ENCODE measurements around the gene IL19.

IL19 gene

GRCh38 chr1:206864939-206865671 lies 94.5 kb downstream of the IL19 start, which contains the start of gene IL20:
Gene IL20, plus strand, starts transcription at chr1:206865623. Its CDS starts 230 bp downstream, at chr1:206865853.
- no peak within 1 kb of the TSS for H3K4me3 ChIP-seq (ENCODE audit: low read depth, low read length)
- DNase-seq (ENCODE audit: low read depth), result peak; percentile 76
- TF ChIP-seq MYC (IDR thresholded peaks at IDR 0.05; ENCODE audit: low read depth, low read length) (peak; percentile 35; the same call in 1 of the 2 replicates), POLR2A (IDR thresholded peaks at IDR 0.05; ENCODE audit: extremely low read depth, insufficient read length) (no peak)
- TF ChIP-seq, protein P1, sequence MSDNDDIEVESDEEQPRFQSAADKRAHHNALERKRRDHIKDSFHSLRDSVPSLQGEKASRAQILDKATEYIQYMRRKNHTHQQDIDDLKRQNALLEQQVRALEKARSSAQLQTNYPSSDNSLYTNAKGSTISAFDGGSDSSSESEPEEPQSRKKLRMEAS (IDR thresholded peaks at IDR 0.05; ENCODE audit: low read depth, low read length), result peak; percentile 58; the same call in 1 of the 2 replicates
- TF ChIP-seq, protein P2, sequence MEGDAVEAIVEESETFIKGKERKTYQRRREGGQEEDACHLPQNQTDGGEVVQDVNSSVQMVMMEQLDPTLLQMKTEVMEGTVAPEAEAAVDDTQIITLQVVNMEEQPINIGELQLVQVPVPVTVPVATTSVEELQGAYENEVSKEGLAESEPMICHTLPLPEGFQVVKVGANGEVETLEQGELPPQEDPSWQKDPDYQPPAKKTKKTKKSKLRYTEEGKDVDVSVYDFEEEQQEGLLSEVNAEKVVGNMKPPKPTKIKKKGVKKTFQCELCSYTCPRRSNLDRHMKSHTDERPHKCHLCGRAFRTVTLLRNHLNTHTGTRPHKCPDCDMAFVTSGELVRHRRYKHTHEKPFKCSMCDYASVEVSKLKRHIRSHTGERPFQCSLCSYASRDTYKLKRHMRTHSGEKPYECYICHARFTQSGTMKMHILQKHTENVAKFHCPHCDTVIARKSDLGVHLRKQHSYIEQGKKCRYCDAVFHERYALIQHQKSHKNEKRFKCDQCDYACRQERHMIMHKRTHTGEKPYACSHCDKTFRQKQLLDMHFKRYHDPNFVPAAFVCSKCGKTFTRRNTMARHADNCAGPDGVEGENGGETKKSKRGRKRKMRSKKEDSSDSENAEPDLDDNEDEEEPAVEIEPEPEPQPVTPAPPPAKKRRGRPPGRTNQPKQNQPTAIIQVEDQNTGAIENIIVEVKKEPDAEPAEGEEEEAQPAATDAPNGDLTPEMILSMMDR (IDR thresholded peaks at IDR 0.05; ENCODE audit: low read depth, low read length), result peak; percentile 98

GRCh38 chr1:206866062-206866461 lies 95.5 kb downstream of the IL19 start:
- no peak for DNase-seq (ENCODE audit: low read depth)
- no peak overlapping the region for H3K4me3 ChIP-seq (ENCODE audit: low read depth, low read length)
- TF ChIP-seq, protein P2 (IDR thresholded peaks at IDR 0.05; ENCODE audit: low read depth, low read length), result no peak
- TF ChIP-seq, protein P1 (IDR thresholded peaks at IDR 0.05; ENCODE audit: low read depth, low read length), result no peak

- TF ChIP-seq MYC (IDR thresholded peaks at IDR 0.05; ENCODE audit: low read depth, low read length) (no peak), POLR2A (IDR thresholded peaks at IDR 0.05; ENCODE audit: extremely low read depth, insufficient read length) (no peak)
- TF ChIP-seq, protein P1 (IDR thresholded peaks at IDR 0.05; ENCODE audit: low read depth, low read length), result no peak
- TF ChIP-seq, protein P2 (IDR thresholded peaks at IDR 0.05; ENCODE audit: low read depth, low read length), result no peak
- DNase-seq (ENCODE audit: low read depth), result no peak
Observed at GRCh38 chr1:206867239-206867638, 96.7 kb downstream of the IL19 start.

DNA sequence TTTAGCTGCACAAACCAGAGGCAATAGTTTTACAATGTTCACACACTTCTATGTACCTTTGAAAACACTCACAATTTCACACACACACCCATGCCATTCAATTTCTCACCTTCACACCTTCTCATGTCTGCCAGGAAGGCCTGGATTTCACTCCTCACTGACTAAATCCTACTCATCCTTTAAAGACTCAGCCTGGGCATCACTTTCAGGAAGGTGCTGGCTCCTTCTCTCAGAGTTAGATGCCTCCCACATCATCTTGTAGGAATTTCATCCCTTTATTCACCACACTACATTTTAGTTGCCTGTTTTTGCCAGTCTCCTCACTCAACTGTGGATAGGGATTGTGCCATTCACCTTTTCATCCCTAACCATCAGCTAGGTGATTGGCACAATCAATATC lies 97.1 kb downstream of the IL19 start:
- DNase-seq (ENCODE audit: low read depth), result no peak
- TF ChIP-seq, protein P2 (IDR thresholded peaks at IDR 0.05; ENCODE audit: low read depth, low read length), result no peak
- no peak for TF ChIP-seq POLR2A (IDR thresholded peaks at IDR 0.05; ENCODE audit: extremely low read depth, insufficient read length)
- TF ChIP-seq, protein P1 (IDR thresholded peaks at IDR 0.05; ENCODE audit: low read depth, low read length), result no peak
- TF ChIP-seq MYC (IDR thresholded peaks at IDR 0.05; ENCODE audit: low read depth, low read length), result no peak
- H3K4me3 ChIP-seq (ENCODE audit: low read depth, low read length), result no peak overlapping the region

More at GRCh38 chr1:206867239-206867638, 96.7 kb downstream of the IL19 start:
- no peak overlapping the region for H3K4me3 ChIP-seq (ENCODE audit: low read depth, low read length)

DNA sequence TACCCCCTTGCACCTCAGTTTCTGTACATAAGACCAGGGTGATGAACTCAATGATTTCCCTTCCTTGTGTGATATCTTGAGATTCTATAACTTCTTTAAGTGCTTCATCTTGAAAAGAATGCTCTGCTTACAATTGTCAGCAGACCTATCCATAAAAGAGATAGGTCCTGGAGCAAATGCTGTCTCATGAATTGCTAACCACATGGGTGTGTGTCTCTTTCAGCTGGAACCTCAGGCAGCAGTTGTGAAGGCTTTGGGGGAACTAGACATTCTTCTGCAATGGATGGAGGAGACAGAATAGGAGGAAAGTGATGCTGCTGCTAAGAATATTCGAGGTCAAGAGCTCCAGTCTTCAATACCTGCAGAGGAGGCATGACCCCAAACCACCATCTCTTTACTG lies 97.7 kb downstream of the IL19 start:
- no peak for DNase-seq (ENCODE audit: low read depth)
- H3K4me3 ChIP-seq (ENCODE audit: low read depth, low read length), result no peak overlapping the region
- TF ChIP-seq POLR2A (IDR thresholded peaks at IDR 0.05; ENCODE audit: extremely low read depth, insufficient read length) (no peak), MYC (IDR thresholded peaks at IDR 0.05; ENCODE audit: low read depth, low read length) (no peak)
- TF ChIP-seq, protein P1 (IDR thresholded peaks at IDR 0.05; ENCODE audit: low read depth, low read length), result no peak
- TF ChIP-seq, protein P2 (IDR thresholded peaks at IDR 0.05; ENCODE audit: low read depth, low read length), result no peak

All from NB4 (cell line).